ENCODE results near the gene CNNM4. TPM values are rescaled to one million over a fixed set of nuclear protein-coding genes. Genes with fewer than 3 reads are reported as not detected.

Gene CNNM4
- total and polyA plus RNA-seq, 2 of the 4 experiments (the other 2 are of a cell fraction): 2.0 to 4.1 TPM

- TF ChIP-seq RFX5 (IDR thresholded peaks at IDR 0.05; ENCODE audit: low read depth, low read length) (no peak), RAD21 (IDR thresholded peaks at IDR 0.05; ENCODE audit: low read length) (no peak), ELK1 (IDR thresholded peaks at IDR 0.05; ENCODE audit: borderline replicate concordance, low read depth, low read length) (no peak)
Observed at GRCh38 chr2:96775160-96775559, 14.5 kb downstream of the CNNM4 start (continued).

GRCh38 chr2:96783388-96783787 is 22.7 kb downstream of the CNNM4 start:
- peaks cover 6% of the 10 kb centered on the region for H3K4me1 ChIP-seq (ENCODE audit: control insufficient read depth, insufficient read depth, low read length)
- no peaks in the 10 kb centered on the region for H3K9me3 ChIP-seq (ENCODE audit: control insufficient read depth, insufficient read depth, low read length)
- ATAC-seq (ENCODE audit: low read depth) (no peak), DNase-seq (no peak)
- no peaks in the 10 kb centered on the region for H3K36me3 ChIP-seq (ENCODE audit: control insufficient read depth, insufficient read depth, low read length)
- in situ Hi-C loops (cut with MboI; ENCODE audit: low sequenced_read_pairs): no loop called here
- H4K5ac ChIP-seq (ENCODE audit: low read depth, low read length): no peak overlapping the region
- ChIA-PET CTCF (no interaction called here), POLR2A (ENCODE audit: unreplicated experiment) (no interaction called here)
- no peak overlapping the region for H2AK5ac ChIP-seq (ENCODE audit: low read depth, low read length)
- H2BK15ac ChIP-seq (ENCODE audit: low read depth, low read length): no peak overlapping the region
- H2AFZ ChIP-seq (replicated peaks; ENCODE audit: low read length, poor library complexity): no peak overlapping the region
- no TSS peak for BruUV-seq (replicated peaks)
- H4K8ac ChIP-seq (ENCODE audit: low read depth in 2 of 2, low read length in 2 of 2): no peak overlapping the region
- H3K14ac ChIP-seq (replicated peaks; ENCODE audit: low read depth, low read length): no peak overlapping the region
- no peak overlapping the region for H3K23ac ChIP-seq (ENCODE audit: low read depth, low read length)
- dilution Hi-C loops (cut with HindIII; ENCODE audit: low sequenced_read_pairs, unreplicated experiment): no loop called here
- no peak overlapping the region for H3K18ac ChIP-seq (ENCODE audit: low read depth, low read length)
- H3K56ac ChIP-seq (ENCODE audit: extremely low read depth, insufficient read depth, low read length): no peak overlapping the region
- no peaks in the 10 kb centered on the region; a peak in 2 of 4 replicates for H3K79me1 ChIP-seq (ENCODE audit: low read depth in 1 of 2, low read length in 2 of 2)
- no peak overlapping the region for H2BK20ac ChIP-seq (ENCODE audit: low read depth, low read length)
- no peak overlapping the region for H3K4ac ChIP-seq (ENCODE audit: low read depth, low read length)
- H3K27me3 ChIP-seq (ENCODE audit: control insufficient read depth, insufficient read depth, low read length): no peaks in the 10 kb centered on the region
- H3K9ac ChIP-seq (ENCODE audit: low read depth, low read length): no peak overlapping the region
- 100% methylated on average over 2 of the region's 4 CpGs; no CpG with 5 or more reads in 1 of the 2 experiments for WGBS, 2 experiments (ENCODE audit: extremely low coverage in 2 of 2, insufficient read length in 1 of 2)
- peaks cover 11% of the 10 kb centered on the region for H3K9me1 ChIP-seq (ENCODE audit: insufficient read depth, low read length)
- H3K4me3 ChIP-seq (ENCODE audit: insufficient read depth, low read depth, low read length): no peak overlapping the region
- H4K91ac ChIP-seq (ENCODE audit: insufficient read depth, low read depth, low read length): no peak overlapping the region
- no peak for TF ChIP-seq FOS (IDR thresholded peaks at IDR 0.05; ENCODE audit: low read depth, low read length)
- no peak for TF ChIP-seq USF2 (IDR thresholded peaks at IDR 0.05; ENCODE audit: low read depth, low read length)
- no peak for TF ChIP-seq BHLHE40 (IDR thresholded peaks at IDR 0.05; ENCODE audit: low read depth, low read length)
- H2BK5ac ChIP-seq (ENCODE audit: low read depth, low read length, poor library complexity, severe bottlenecking): no peak overlapping the region
- H2BK120ac ChIP-seq (ENCODE audit: low read depth, low read length): no peak overlapping the region
- H2AK9ac ChIP-seq (replicated peaks; ENCODE audit: low read depth, low read length, poor library complexity): no peak overlapping the region
- H3K27ac ChIP-seq (ENCODE audit: insufficient read depth, low read length): no peak overlapping the region
- intact Hi-C loops (cut with micrococcal nuclease): no loop called here
- H4K20me1 ChIP-seq (ENCODE audit: insufficient read depth, low read length): peaks cover 2% of the 10 kb centered on the region
- no peak overlapping the region for H3K4me2 ChIP-seq (ENCODE audit: low read depth, low read length)
